ENCODE results near the gene UBE3D. TPM values are rescaled to one million over a fixed set of nuclear protein-coding genes. Genes with fewer than 3 reads are reported as not detected.

The UBE3D gene
- total RNA-seq, 1 experiment from 2014 or later: 14.0 TPM

DNA sequence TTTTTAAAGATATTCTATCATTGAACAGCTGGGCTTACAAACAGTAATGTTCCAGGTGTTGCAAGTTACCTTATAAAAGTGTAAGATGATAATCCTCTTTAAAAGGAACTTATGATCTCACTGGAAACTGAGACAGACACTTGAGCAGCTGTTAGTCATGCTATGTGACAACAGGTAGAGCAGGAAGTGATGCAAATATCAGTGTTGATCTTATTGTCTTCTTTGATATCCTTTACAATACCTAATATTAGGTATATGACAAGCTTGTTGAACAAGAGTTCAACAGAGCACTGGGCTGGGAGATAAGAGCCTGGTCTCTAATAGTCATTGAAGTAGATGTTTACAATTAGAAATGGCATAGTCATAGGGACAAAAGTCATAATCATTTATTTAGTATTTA, 150.0 kb downstream of the UBE3D start:
- ATAC-seq (no peak), DNase-seq (ENCODE audit: low spot score) (no peak)
- peaks cover 6% of the 10 kb centered on the region; the same call in 1 of the 2 replicates for H3K4me1 Mint-ChIP-seq
- peaks cover 21% of the 10 kb centered on the region for H3K36me3 Mint-ChIP-seq
- H3K27me3 Mint-ChIP-seq (ENCODE audit: low read depth): no peaks in the 10 kb centered on the region
- no peak overlapping the region for H3K27ac Mint-ChIP-seq
- no peak for TF ChIP-seq EMX1 (CRISPR knock-in tag; IDR thresholded peaks at IDR 0.05)
- TF ChIP-seq, protein P1, sequence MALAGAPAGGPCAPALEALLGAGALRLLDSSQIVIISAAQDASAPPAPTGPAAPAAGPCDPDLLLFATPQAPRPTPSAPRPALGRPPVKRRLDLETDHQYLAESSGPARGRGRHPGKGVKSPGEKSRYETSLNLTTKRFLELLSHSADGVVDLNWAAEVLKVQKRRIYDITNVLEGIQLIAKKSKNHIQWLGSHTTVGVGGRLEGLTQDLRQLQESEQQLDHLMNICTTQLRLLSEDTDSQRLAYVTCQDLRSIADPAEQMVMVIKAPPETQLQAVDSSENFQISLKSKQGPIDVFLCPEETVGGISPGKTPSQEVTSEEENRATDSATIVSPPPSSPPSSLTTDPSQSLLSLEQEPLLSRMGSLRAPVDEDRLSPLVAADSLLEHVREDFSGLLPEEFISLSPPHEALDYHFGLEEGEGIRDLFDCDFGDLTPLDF (CRISPR knock-in tag; IDR thresholded peaks at IDR 0.05): no peak
- TF ChIP-seq SMAD3 (CRISPR knock-in tag; IDR thresholded peaks at IDR 0.05; ENCODE audit: borderline replicate concordance): no peak
- TF ChIP-seq ESRRA (CRISPR knock-in tag; IDR thresholded peaks at IDR 0.05; ENCODE audit: borderline replicate concordance): no peak
- TF ChIP-seq CREB1 (CRISPR knock-in tag; IDR thresholded peaks at IDR 0.05): no peak
- TF ChIP-seq, protein P2, sequence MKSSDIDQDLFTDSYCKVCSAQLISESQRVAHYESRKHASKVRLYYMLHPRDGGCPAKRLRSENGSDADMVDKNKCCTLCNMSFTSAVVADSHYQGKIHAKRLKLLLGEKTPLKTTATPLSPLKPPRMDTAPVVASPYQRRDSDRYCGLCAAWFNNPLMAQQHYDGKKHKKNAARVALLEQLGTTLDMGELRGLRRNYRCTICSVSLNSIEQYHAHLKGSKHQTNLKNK (CRISPR knock-in tag; IDR thresholded peaks at IDR 0.05): no peak
- TF ChIP-seq GABPB1 (CRISPR knock-in tag; IDR thresholded peaks at IDR 0.05): no peak
- TF ChIP-seq, protein P3, sequence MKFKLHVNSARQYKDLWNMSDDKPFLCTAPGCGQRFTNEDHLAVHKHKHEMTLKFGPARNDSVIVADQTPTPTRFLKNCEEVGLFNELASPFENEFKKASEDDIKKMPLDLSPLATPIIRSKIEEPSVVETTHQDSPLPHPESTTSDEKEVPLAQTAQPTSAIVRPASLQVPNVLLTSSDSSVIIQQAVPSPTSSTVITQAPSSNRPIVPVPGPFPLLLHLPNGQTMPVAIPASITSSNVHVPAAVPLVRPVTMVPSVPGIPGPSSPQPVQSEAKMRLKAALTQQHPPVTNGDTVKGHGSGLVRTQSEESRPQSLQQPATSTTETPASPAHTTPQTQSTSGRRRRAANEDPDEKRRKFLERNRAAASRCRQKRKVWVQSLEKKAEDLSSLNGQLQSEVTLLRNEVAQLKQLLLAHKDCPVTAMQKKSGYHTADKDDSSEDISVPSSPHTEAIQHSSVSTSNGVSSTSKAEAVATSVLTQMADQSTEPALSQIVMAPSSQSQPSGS (CRISPR knock-in tag; IDR thresholded peaks at IDR 0.05; ENCODE audit: borderline replicate concordance, low read depth): no peak
- TF ChIP-seq FOXP1 (CRISPR knock-in tag; IDR thresholded peaks at IDR 0.05; ENCODE audit: borderline replicate concordance): no peak
- TF ChIP-seq, protein P4, sequence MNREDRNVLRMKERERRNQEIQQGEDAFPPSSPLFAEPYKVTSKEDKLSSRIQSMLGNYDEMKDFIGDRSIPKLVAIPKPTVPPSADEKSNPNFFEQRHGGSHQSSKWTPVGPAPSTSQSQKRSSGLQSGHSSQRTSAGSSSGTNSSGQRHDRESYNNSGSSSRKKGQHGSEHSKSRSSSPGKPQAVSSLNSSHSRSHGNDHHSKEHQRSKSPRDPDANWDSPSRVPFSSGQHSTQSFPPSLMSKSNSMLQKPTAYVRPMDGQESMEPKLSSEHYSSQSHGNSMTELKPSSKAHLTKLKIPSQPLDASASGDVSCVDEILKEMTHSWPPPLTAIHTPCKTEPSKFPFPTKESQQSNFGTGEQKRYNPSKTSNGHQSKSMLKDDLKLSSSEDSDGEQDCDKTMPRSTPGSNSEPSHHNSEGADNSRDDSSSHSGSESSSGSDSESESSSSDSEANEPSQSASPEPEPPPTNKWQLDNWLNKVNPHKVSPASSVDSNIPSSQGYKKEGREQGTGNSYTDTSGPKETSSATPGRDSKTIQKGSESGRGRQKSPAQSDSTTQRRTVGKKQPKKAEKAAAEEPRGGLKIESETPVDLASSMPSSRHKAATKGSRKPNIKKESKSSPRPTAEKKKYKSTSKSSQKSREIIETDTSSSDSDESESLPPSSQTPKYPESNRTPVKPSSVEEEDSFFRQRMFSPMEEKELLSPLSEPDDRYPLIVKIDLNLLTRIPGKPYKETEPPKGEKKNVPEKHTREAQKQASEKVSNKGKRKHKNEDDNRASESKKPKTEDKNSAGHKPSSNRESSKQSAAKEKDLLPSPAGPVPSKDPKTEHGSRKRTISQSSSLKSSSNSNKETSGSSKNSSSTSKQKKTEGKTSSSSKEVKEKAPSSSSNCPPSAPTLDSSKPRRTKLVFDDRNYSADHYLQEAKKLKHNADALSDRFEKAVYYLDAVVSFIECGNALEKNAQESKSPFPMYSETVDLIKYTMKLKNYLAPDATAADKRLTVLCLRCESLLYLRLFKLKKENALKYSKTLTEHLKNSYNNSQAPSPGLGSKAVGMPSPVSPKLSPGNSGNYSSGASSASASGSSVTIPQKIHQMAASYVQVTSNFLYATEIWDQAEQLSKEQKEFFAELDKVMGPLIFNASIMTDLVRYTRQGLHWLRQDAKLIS (CRISPR knock-in tag; IDR thresholded peaks at IDR 0.05; ENCODE audit: borderline replicate concordance): no peak
- no peak for TF ChIP-seq ZNF138 (CRISPR knock-in tag; conservative IDR thresholded peaks at IDR 0.05)
- ChIA-PET CTCF (no interaction called here), POLR2A (no interaction called here)
- H3K9me3 Mint-ChIP-seq: peaks cover 14% of the 10 kb centered on the region
- H3K4me3 Mint-ChIP-seq: no peak overlapping the region

DNA sequence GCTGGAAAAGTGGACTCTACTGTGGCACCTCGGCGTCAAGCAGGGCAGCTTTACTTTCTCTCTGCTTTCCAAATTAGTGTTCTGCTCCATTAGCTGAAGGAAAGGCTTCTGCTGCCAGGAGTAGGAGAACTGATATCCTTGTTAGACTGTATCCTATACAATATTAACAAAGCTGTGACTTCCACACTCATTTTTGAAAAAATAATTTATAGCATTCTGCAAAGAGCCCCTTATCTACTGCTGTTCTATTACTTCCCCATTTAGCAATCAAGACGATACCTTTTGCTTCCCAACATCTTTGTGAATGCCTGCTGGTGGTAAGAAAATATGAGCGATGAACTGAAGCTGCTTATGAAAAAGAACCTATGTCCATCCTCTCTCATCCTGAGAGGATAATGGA, 151.1 kb downstream of the UBE3D start:
- no peaks in the 10 kb centered on the region for H3K27me3 Mint-ChIP-seq (ENCODE audit: low read depth)
- H3K9me3 Mint-ChIP-seq: peaks cover 10% of the 10 kb centered on the region
- DNase-seq (ENCODE audit: low spot score) (no peak), ATAC-seq (no peak)
- ChIA-PET POLR2A (interaction anchor here (1.0 kb wide), 1 partner anchor 58 kb away, joined by 3 read pairs; no protein-coding TSS in a partner anchor), CTCF (no interaction called here)
- no peak overlapping the region for H3K27ac Mint-ChIP-seq
- H3K36me3 Mint-ChIP-seq: peaks cover 11% of the 10 kb centered on the region
- peaks cover 6% of the 10 kb centered on the region; the same call in 1 of the 2 replicates for H3K4me1 Mint-ChIP-seq
- TF ChIP-seq RELA (CRISPR knock-in tag; IDR thresholded peaks at IDR 0.05; ENCODE audit: borderline replicate concordance) (no peak), ZNF396 (CRISPR knock-in tag; IDR thresholded peaks at IDR 0.05; ENCODE audit: borderline replicate concordance) (no peak), IRF2 (CRISPR knock-in tag; IDR thresholded peaks at IDR 0.05; ENCODE audit: borderline replicate concordance, low read depth) (no peak), ZBTB21 (CRISPR knock-in tag; IDR thresholded peaks at IDR 0.05; ENCODE audit: borderline replicate concordance) (no peak), TP53 (CRISPR knock-in tag; IDR thresholded peaks at IDR 0.05) (no peak), SMAD3 (CRISPR knock-in tag; IDR thresholded peaks at IDR 0.05; ENCODE audit: borderline replicate concordance) (no peak)
- TF ChIP-seq, protein P1 (CRISPR knock-in tag; IDR thresholded peaks at IDR 0.05): no peak
- TF ChIP-seq, protein P5, sequence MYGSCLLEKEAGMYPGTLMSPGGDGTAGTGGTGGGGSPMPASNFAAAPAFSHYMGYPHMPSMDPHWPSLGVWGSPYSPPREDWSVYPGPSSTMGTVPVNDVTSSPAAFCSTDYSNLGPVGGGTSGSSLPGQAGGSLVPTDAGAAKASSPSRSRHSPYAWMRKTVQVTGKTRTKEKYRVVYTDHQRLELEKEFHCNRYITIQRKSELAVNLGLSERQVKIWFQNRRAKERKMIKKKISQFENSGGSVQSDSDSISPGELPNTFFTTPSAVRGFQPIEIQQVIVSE (CRISPR knock-in tag; IDR thresholded peaks at IDR 0.05; ENCODE audit: borderline replicate concordance): no peak
- no peak overlapping the region for H3K4me3 Mint-ChIP-seq
